B cell (primary cell): ENCODE results near the gene CIZ1. TPM values are rescaled to one million over a fixed set of nuclear protein-coding genes. Genes with fewer than 3 reads are reported as not detected.

Experiments used
- ATAC-seq: fragments of 200-7000 bp; cut with Tn5 transposase; one replicate; pipeline ENCODE4 v1.10.0; 2021; ENCODE audit warnings: low read depth, mild to moderate bottlenecking, moderate number of reproducible peaks, moderate library complexity
- CTCF ChIA-PET: fragments of 350-600 bp; sonication (Branson Sonifier 250); formaldehyde crosslinking; loops from one replicate; lab custom pipeline; 2021; ENCODE audit warnings: antibody characterized with exemption, inconsistent platforms; lab: Charles Lee
- POLR2A ChIA-PET: fragments of 350-600 bp; sonication (Branson Sonifier 250); formaldehyde crosslinking; loops from one replicate; lab custom pipeline; 2021; ENCODE audit warnings: antibody characterized with exemption; lab: Charles Lee
- DNase-seq: peaks from one replicate; pipeline ENCODE4 v3.0.0; 2013
- H2AFZ ChIP-seq: 2 replicates; pipeline ENCODE4 v1.6.1; 2012; ENCODE audit warnings: mild to moderate bottlenecking, low read depth, low read length; ENCODE audit not compliant: insufficient read depth, poor library complexity, severe bottlenecking
- H3K27ac ChIP-seq, 2 donors: 1 replicate in 1 of 2; 2 replicates in 1 of 2; pipeline ENCODE4 v1.5.1; 2012 to 2013; ENCODE audit warnings: low read length in 2 of 2, mild to moderate bottlenecking in 2 of 2, moderate library complexity in 1 of 2
- H3K27me3 ChIP-seq, 4 experiments: fragments of 200-600 bp in 1 of 4; sonication (generic) in 1 of 4; replicated peaks in 1 of 4; 1 replicate in 2 of 4; 2 replicates in 2 of 4; pipeline versions ENCODE4 v1.6.1 to v1.7.0; 2013 to 2016; ENCODE audit warnings: low read length in 3 of 4, mild to moderate bottlenecking in 2 of 4, mixed read lengths in 1 of 4, moderate library complexity in 1 of 4; ENCODE audit not compliant: insufficient read depth in 4 of 4, control insufficient read depth in 3 of 4; ENCODE audit errors: control extremely low read depth in 1 of 4
- H3K36me3 ChIP-seq, 2 experiments: replicated peaks in 1 of 2; 1 replicate in 1 of 2; 2 replicates in 1 of 2; pipeline versions ENCODE4 v1.6.1 to v1.7.1; 2013; ENCODE audit warnings: low read length in 1 of 2; ENCODE audit not compliant: insufficient read depth in 2 of 2, control insufficient read depth in 1 of 2; ENCODE audit errors: control extremely low read depth in 1 of 2, extremely low read depth in 1 of 2
- H3K4me1 ChIP-seq, 2 donors: fragments of 200-600 bp in 1 of 2; sonication (generic) in 1 of 2; 1 replicate in 1 of 2; 2 replicates in 1 of 2; pipeline versions ENCODE4 v1.5.1 to v1.6.1; 2013 to 2017; ENCODE audit warnings: low read length in 2 of 2; ENCODE audit not compliant: control insufficient read depth in 2 of 2, insufficient read depth in 2 of 2
- H3K4me2 ChIP-seq: replicated peaks from 2 replicates; pipeline ENCODE3; 2012; ENCODE audit warnings: mild to moderate bottlenecking, low read depth, low read length; ENCODE audit not compliant: poor library complexity, severe bottlenecking
- H3K4me3 ChIP-seq, 5 experiments: fragments of 200-600 bp in 1 of 5; sonication (generic) in 1 of 5; 1 replicate in 3 of 5; 2 replicates in 2 of 5; pipeline versions ENCODE4 v1.5.1 to v1.7.0; 2011 to 2016; ENCODE audit warnings: low read length in 4 of 5, mild to moderate bottlenecking in 4 of 5, low read depth in 2 of 5, control low read depth in 1 of 5, moderate library complexity in 1 of 5; ENCODE audit not compliant: insufficient read depth in 1 of 5; ENCODE audit errors: control extremely low read depth in 1 of 5, extremely low read depth in 1 of 5
- H3K79me2 ChIP-seq: fragments of 200-600 bp; sonication (generic); one replicate; pipeline ENCODE4 v1.6.0; 2016; ENCODE audit warnings: low read length; ENCODE audit not compliant: control insufficient read depth, insufficient read depth
- H3K9ac ChIP-seq: fragments of 200-600 bp; sonication (generic); 2 replicates; pipeline ENCODE4 v1.6.1; 2017; ENCODE audit warnings: mild to moderate bottlenecking, low read length, moderate library complexity
- H3K9me3 ChIP-seq, 3 donors: one replicate each; pipeline versions ENCODE4 v1.6.1 to v1.7.1; 2013; ENCODE audit warnings: low read length in 2 of 3; ENCODE audit not compliant: control insufficient read depth in 2 of 3, insufficient read depth in 1 of 3; ENCODE audit errors: control extremely low read depth in 1 of 3
- H4K20me1 ChIP-seq: 2 replicates; pipeline ENCODE4 v1.6.0; 2012; ENCODE audit warnings: mild to moderate bottlenecking, low read length; ENCODE audit not compliant: insufficient read depth, control insufficient read depth, poor library complexity, severe bottlenecking
- H3K27ac Mint-ChIP-seq: one replicate; pipeline ENCODE4 v1.8.0; 2021; ENCODE audit warnings: mixed read lengths
- H3K27me3 Mint-ChIP-seq: one replicate; pipeline ENCODE4 v1.8.0; 2021; ENCODE audit warnings: mixed read lengths
- H3K4me1 Mint-ChIP-seq: one replicate; pipeline ENCODE4 v1.8.0; 2021; ENCODE audit warnings: mixed read lengths
- H3K4me3 Mint-ChIP-seq: one replicate; pipeline ENCODE4 v1.8.0; 2021; ENCODE audit warnings: mixed read lengths
- H3K9me3 Mint-ChIP-seq: one replicate; pipeline ENCODE4 v1.8.0; 2022; ENCODE audit warnings: mixed read lengths; ENCODE audit not compliant: insufficient read depth
- EZH2 ChIP-seq: IDR thresholded peaks from 2 replicates; pipeline ENCODE4 v1.6.1; 2012; ENCODE audit warnings: borderline replicate concordance, low read depth, mild to moderate bottlenecking, moderate library complexity, low read length; ENCODE audit not compliant: insufficient read depth, poor library complexity, severe bottlenecking
- WGBS: methylation state at CpG from one replicate; pipeline ENCODE4 v1.1.5; 2013; ENCODE audit warnings: missing lambda C conversion rate; ENCODE audit not compliant: insufficient coverage; 5-methylcytosine and 5-hydroxymethylcytosine counted together
- intact Hi-C: fragments of 100-400 bp; cut with micrococcal nuclease; formaldehyde crosslinking; loops from one replicate; pipeline ENCODE4 v1.10.0; 2022
- polyA plus RNA-seq: library from polyadenylated mRNA; depleted of rRNA; stranded (reverse); fragments of >200 nt; gene quantifications from 2 replicates; pipeline ENCODE4 v1.2.3, GENCODE V29; 2012
- total RNA-seq, 2 donors: library from RNA; stranded (reverse); fragments of 120-200 nt in 1 of 2; gene quantifications; 1 replicate in 1 of 2; 2 replicates in 1 of 2; pipeline versions ENCODE4 v1.2.3 to v1.2.4, GENCODE V29; 2013 to 2022
- TF ChIP-seq, protein P1 (sequence below): fragments of 200-600 bp; IDR thresholded peaks from one replicate; pipeline ENCODE4 v1.8.0; 2022; ENCODE audit warnings: antibody characterized with exemption, mild to moderate bottlenecking

CIZ1 gene
- total and polyA plus RNA-seq, 2 donors (not counting 1 experiment from before 2014, with no cell fraction given): 79.9 to 160 TPM

DNA sequence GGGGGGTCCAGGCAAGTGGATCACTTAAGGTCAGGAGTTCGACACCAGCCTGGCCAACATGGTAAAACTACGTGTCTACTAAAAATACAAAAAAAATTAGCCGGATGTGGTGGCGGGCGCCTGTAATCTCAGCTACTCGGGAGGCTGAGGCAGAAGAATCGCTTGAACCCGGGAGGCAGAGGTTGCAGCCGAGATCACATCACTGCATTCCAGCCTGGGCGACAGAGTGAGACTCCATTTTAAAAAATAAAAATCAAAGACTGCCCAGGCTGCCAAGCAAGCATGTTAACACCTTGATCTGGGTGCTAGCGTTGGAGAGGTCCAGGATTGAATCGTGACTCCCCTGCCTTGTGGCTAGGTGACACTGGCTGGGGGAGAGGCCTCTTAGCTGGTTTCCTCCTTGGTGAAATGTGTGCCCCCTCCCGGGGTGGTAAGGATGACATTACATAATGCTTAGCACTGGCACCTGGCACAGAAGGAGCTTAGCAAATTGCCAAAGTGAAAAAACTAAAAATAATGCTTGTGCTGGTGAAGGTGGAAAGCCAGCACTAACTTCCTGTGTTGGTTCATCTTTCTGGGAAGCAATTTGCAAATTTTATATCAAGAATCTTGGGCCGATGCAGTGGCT, 2.2 kb upstream of the CIZ1 start:
- Histone ChIP-seq H3K4me1 (peaks cover 12 to 24% of the 10 kb centered on the region in 2 donors), H3K9me3 (no peaks in the 10 kb centered on the region), H3K36me3 (peaks cover 0 to 12% of the 10 kb centered on the region in 2 experiments), H2AFZ (peak overlapping the region; percentile 88), H3K79me2 (peaks cover 27% of the 10 kb centered on the region), H3K27me3 (no peaks in the 10 kb centered on the region), H4K20me1 (no peaks in the 10 kb centered on the region), H3K4me3 (no peak overlapping the region), H3K27ac (no peak overlapping the region), H3K9ac (no peak overlapping the region), H3K4me2 (peak overlapping the region; percentile 77)
- ATAC-seq (no peak), DNase-seq (no peak)
- no peak overlapping the region for H3K27ac Mint-ChIP-seq
- no peak for TF ChIP-seq EZH2
- TF ChIP-seq, protein P1, sequence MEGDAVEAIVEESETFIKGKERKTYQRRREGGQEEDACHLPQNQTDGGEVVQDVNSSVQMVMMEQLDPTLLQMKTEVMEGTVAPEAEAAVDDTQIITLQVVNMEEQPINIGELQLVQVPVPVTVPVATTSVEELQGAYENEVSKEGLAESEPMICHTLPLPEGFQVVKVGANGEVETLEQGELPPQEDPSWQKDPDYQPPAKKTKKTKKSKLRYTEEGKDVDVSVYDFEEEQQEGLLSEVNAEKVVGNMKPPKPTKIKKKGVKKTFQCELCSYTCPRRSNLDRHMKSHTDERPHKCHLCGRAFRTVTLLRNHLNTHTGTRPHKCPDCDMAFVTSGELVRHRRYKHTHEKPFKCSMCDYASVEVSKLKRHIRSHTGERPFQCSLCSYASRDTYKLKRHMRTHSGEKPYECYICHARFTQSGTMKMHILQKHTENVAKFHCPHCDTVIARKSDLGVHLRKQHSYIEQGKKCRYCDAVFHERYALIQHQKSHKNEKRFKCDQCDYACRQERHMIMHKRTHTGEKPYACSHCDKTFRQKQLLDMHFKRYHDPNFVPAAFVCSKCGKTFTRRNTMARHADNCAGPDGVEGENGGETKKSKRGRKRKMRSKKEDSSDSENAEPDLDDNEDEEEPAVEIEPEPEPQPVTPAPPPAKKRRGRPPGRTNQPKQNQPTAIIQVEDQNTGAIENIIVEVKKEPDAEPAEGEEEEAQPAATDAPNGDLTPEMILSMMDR: no peak
- POLR2A ChIA-PET: interaction anchor here (0.7 kb wide), 1 partner anchor 122 kb away, joined by 4 read pairs; no protein-coding TSS in a partner anchor
- peaks cover 23% of the 10 kb centered on the region for H3K4me1 Mint-ChIP-seq
- no peaks in the 10 kb centered on the region for H3K27me3 Mint-ChIP-seq
- 85% methylated on average over 13 of the region's 14 CpGs for WGBS
- H3K4me3 Mint-ChIP-seq: peak overlapping the region; percentile 86
- CTCF ChIA-PET: interaction anchor here (1.0 kb wide), 1 partner anchor 168 kb away, joined by 3 read pairs; no protein-coding TSS in a partner anchor
- no peaks in the 10 kb centered on the region for H3K9me3 Mint-ChIP-seq
- intact Hi-C loops: loop anchor here (2.0 to 10.0 kb wide), 3 partner anchors 129 to 361 kb away; partner anchors contain the start of genes CERCAM, COQ4, SPTAN1 and TRUB2
